Activated CD4-positive, alpha-beta memory T cell treated with anti-CD3 and anti-CD28 coated beads, Interleukin-2, amount 10 ng/mL, durations not matched to agents 7 days and 5 days (primary cell): ENCODE measurements around the gene MEI1. TPM values are rescaled to one million over a fixed set of nuclear protein-coding genes. Genes with fewer than 3 reads are reported as not detected.
"Not testable (repeated sequence)": the region's sequence is repeated elsewhere in the genome, so short reads cannot be mapped to it uniquely, and the experiment has no call there.

Source experiments
- CTCF ChIA-PET: fragments of 350-600 bp; sonication (Branson Sonifier 250); formaldehyde crosslinking; loops from one replicate; lab custom pipeline; 2021; ENCODE audit warnings: antibody characterized with exemption, inconsistent platforms; lab: Charles Lee
- POLR2A ChIA-PET: fragments of 350-600 bp; sonication (Branson Sonifier 250); formaldehyde crosslinking; loops from one replicate; lab custom pipeline; 2021; ENCODE audit warnings: antibody characterized with exemption; lab: Charles Lee
- DNase-seq: peaks from one replicate; pipeline ENCODE4 v3.0.0-alpha.2; 2020
- H3K27ac Mint-ChIP-seq: one replicate; pipeline ENCODE4 v1.8.0; 2021; ENCODE audit warnings: mild to moderate bottlenecking, mixed read lengths
- H3K27me3 Mint-ChIP-seq: one replicate; pipeline ENCODE4 v1.8.0; 2021; ENCODE audit warnings: mixed read lengths
- H3K36me3 Mint-ChIP-seq: one replicate; pipeline ENCODE4 v1.8.0; 2021; ENCODE audit warnings: low read depth, mixed read lengths
- H3K4me1 Mint-ChIP-seq: one replicate; pipeline ENCODE4 v1.8.0; 2021; ENCODE audit warnings: mixed read lengths
- H3K4me3 Mint-ChIP-seq: one replicate; pipeline ENCODE4 v1.8.0; 2021; ENCODE audit warnings: mild to moderate bottlenecking, mixed read lengths
- H3K9me3 Mint-ChIP-seq: one replicate; pipeline ENCODE4 v1.8.0; 2021; ENCODE audit warnings: mixed read lengths
- total RNA-seq, 2 experiments: library from RNA; stranded (reverse); gene quantifications; one replicate each; pipeline ENCODE4 v1.2.3, GENCODE V29; 2021

MEI1 gene
- total RNA-seq, 2 experiments from 2014 or later, result 75.5 to 79.1 TPM

- CTCF ChIA-PET, result interaction anchor here (7.2 kb wide), 1 partner anchor 17 kb away, joined by 55 read pairs; no protein-coding TSS in a partner anchor
- H3K9me3 Mint-ChIP-seq, result no peaks in the 10 kb centered on the region
These were observed 15.1 kb upstream of the MEI1 start for GRCh38 chr22:41684194-41684593.

GRCh38 chr22:41686890-41687289 is 12.4 kb upstream of the MEI1 start:
- ChIA-PET POLR2A (interaction anchor here (0.8 to 6.1 kb wide), 12 partner anchors 8 to 404 kb away, joined by 3 to 76 read pairs (median 22); partner anchors contain the start of genes CCDC134, DESI1, MEI1 and NDUFA6), CTCF (interaction anchor here (3.4 to 7.2 kb wide), 2 partner anchors 11 to 20 kb away, joined by 37 to 55 read pairs; partner anchors contain the start of gene MEI1)
- DNase-seq, H3K9me3 Mint-ChIP-seq, H3K27me3 Mint-ChIP-seq: not testable (repeated sequence)
- Mint-ChIP-seq H3K36me3 (peaks cover 35% of the 10 kb centered on the region), H3K27ac (peak overlapping the region; percentile 92), H3K4me3 (peak overlapping the region; percentile 95), H3K4me1 (peaks cover 46% of the 10 kb centered on the region)

More at GRCh38 chr22:41684194-41684593, 15.1 kb upstream of the MEI1 start:
- no peak overlapping the region for H3K4me3 Mint-ChIP-seq
- peak overlapping the region; percentile 7 for H3K27ac Mint-ChIP-seq
- H3K4me1 Mint-ChIP-seq, result peaks cover 36% of the 10 kb centered on the region
- no peaks in the 10 kb centered on the region for H3K27me3 Mint-ChIP-seq
- H3K36me3 Mint-ChIP-seq, result peaks cover 39% of the 10 kb centered on the region
- POLR2A ChIA-PET, result interaction anchor here (1.4 kb wide), 1 partner anchor 18 kb away, joined by 4 read pairs; no protein-coding TSS in a partner anchor
- DNase-seq, result no peak

GRCh38 chr22:41687901-41688364 is 11.4 kb upstream of the MEI1 start:
- DNase-seq, result peak; percentile 33
- peaks cover 40% of the 10 kb centered on the region for H3K4me1 Mint-ChIP-seq
- H3K4me3 Mint-ChIP-seq, result peak overlapping the region; percentile 95
- H3K9me3 Mint-ChIP-seq, result no peaks in the 10 kb centered on the region
- no peaks in the 10 kb centered on the region for H3K27me3 Mint-ChIP-seq
- H3K27ac Mint-ChIP-seq, result peak overlapping the region; percentile 92
- H3K36me3 Mint-ChIP-seq, result peaks cover 31% of the 10 kb centered on the region
- CTCF ChIA-PET, result interaction anchor here (1.1 to 7.2 kb wide), 4 partner anchors 10 to 68 kb away, joined by 4 to 55 read pairs (median 22); partner anchors contain the start of genes DESI1, MEI1 and XRCC6
- POLR2A ChIA-PET, result interaction anchor here (0.7 to 6.1 kb wide), 27 partner anchors 8 to 921 kb away, joined by 3 to 76 read pairs (median 6); partner anchors contain the start of genes CCDC134, CENPM, DESI1 and MEI1

GRCh38 chr22:41688365-41689211 is 10.7 kb upstream of the MEI1 start, which contains the start of gene SNU13:
Gene SNU13 (minus strand): TSS chr22:41688867. CDS start chr22:41688796, 71 bp downstream.
- peak within 1 kb of the TSS; percentile 95 for H3K4me3 Mint-ChIP-seq
- no peaks in the 10 kb centered on the region for H3K9me3 Mint-ChIP-seq
- CTCF ChIA-PET, result interaction anchor here (1.1 to 7.2 kb wide), 5 partner anchors 9 to 68 kb away, joined by 4 to 55 read pairs (median 7); partner anchors contain the start of genes DESI1, MEI1 and XRCC6
- POLR2A ChIA-PET, result interaction anchor here (0.6 to 6.1 kb wide), 30 partner anchors 9 to 927 kb away, joined by 3 to 76 read pairs (median 6); partner anchors contain the start of genes CCDC134, CENPM, DESI1 and MEI1
- peaks cover 40% of the 10 kb centered on the region for H3K4me1 Mint-ChIP-seq
- no peaks in the 10 kb centered on the region for H3K27me3 Mint-ChIP-seq
- H3K27ac Mint-ChIP-seq, result peak within 1 kb of the TSS; percentile 92
- peaks cover 31% of the 10 kb centered on the region for H3K36me3 Mint-ChIP-seq
- DNase-seq, result peak; percentile 95

- Mint-ChIP-seq H3K27me3 (no peaks in the 10 kb centered on the region), H3K36me3 (peaks cover 26% of the 10 kb centered on the region)
These were observed 8.8 kb upstream of the MEI1 start for GRCh38 chr22:41690476-41690875.

GRCh38 chr22:41695211-41695610 is 4.1 kb upstream of the MEI1 start:
- CTCF ChIA-PET, result interaction anchor here (0.9 kb wide), 1 partner anchor 28 kb away, joined by 3 read pairs; no protein-coding TSS in a partner anchor
- Mint-ChIP-seq H3K4me3 (no peak overlapping the region), H3K27me3 (no peaks in the 10 kb centered on the region), H3K9me3 (no peaks in the 10 kb centered on the region), H3K4me1 (peaks cover 23% of the 10 kb centered on the region), H3K36me3 (peaks cover 12% of the 10 kb centered on the region), H3K27ac (no peak overlapping the region)
- POLR2A ChIA-PET, result interaction anchor here (1.3 kb wide), 1 partner anchor 251 kb away, joined by 4 read pairs; the partner anchor contains the start of gene CENPM
- no peak for DNase-seq

More at GRCh38 chr22:41690476-41690875, 8.8 kb upstream of the MEI1 start:
- peak overlapping the region; percentile 95 for H3K4me3 Mint-ChIP-seq
- CTCF ChIA-PET, result interaction anchor here (1.6 kb wide), 1 partner anchor 8 kb away, joined by 5 read pairs; the partner anchor contains the start of gene MEI1
- H3K27ac Mint-ChIP-seq, result peak overlapping the region; percentile 92
- no peak for DNase-seq
- no peaks in the 10 kb centered on the region for H3K9me3 Mint-ChIP-seq
- H3K4me1 Mint-ChIP-seq, result peaks cover 36% of the 10 kb centered on the region
- POLR2A ChIA-PET, result interaction anchor here (3.3 to 6.1 kb wide), 3 partner anchors 25 to 143 kb away, joined by 21 to 76 read pairs (median 30); partner anchors contain the start of genes CCDC134 and SREBF2

- ChIA-PET POLR2A (interaction anchor here (0.6 to 3.8 kb wide), 14 partner anchors 8 to 748 kb away, joined by 3 to 56 read pairs (median 4); partner anchors contain the start of genes CCDC134, DESI1, NDUFA6 and PMM1), CTCF (interaction anchor here (0.6 to 4.5 kb wide), 44 partner anchors 9 to 748 kb away, joined by 3 to 64 read pairs (median 6); partner anchors contain the start of genes CCDC134, CENPM, NDUFA6 and PMM1)
- Mint-ChIP-seq H3K36me3 (peaks cover 3% of the 10 kb centered on the region), H3K27ac (peak overlapping the region; percentile 68), H3K27me3 (peaks cover 2% of the 10 kb centered on the region), H3K4me3 (no peak overlapping the region), H3K4me1 (peaks cover 16% of the 10 kb centered on the region), H3K9me3 (no peaks in the 10 kb centered on the region)
- no peak for DNase-seq
These were observed 2.6 kb upstream of the MEI1 start for GRCh38 chr22:41696703-41697102.

GRCh38 chr22:41697126-41697775 is 2.1 kb upstream of the MEI1 start:
- Mint-ChIP-seq H3K4me1 (peaks cover 18% of the 10 kb centered on the region), H3K4me3 (no peak overlapping the region), H3K27ac (peak overlapping the region; percentile 68), H3K36me3 (peaks cover 3% of the 10 kb centered on the region), H3K9me3 (no peaks in the 10 kb centered on the region), H3K27me3 (peaks cover 4% of the 10 kb centered on the region)
- peak; percentile 91 for DNase-seq
- ChIA-PET POLR2A (interaction anchor here (0.6 to 3.8 kb wide), 20 partner anchors 9 to 747 kb away, joined by 3 to 56 read pairs (median 4); partner anchors contain the start of genes CCDC134, CENPM, DESI1 and NDUFA6), CTCF (interaction anchor here (0.6 to 4.5 kb wide), 52 partner anchors 9 to 748 kb away, joined by 3 to 64 read pairs (median 5); partner anchors contain the start of genes CCDC134, CENPM, NDUFA6 and PMM1)

- Mint-ChIP-seq H3K36me3 (peaks cover 3% of the 10 kb centered on the region), H3K27me3 (peaks cover 4% of the 10 kb centered on the region), H3K9me3 (no peaks in the 10 kb centered on the region), H3K4me1 (peaks cover 18% of the 10 kb centered on the region), H3K4me3 (no peak overlapping the region), H3K27ac (no peak overlapping the region)
- ChIA-PET CTCF (interaction anchor here (1.4 to 4.5 kb wide), 4 partner anchors 47 to 241 kb away, joined by 4 to 64 read pairs (median 15); no protein-coding TSS in a partner anchor), POLR2A (interaction anchor here (1.2 to 3.8 kb wide), 7 partner anchors 12 to 391 kb away, joined by 3 to 56 read pairs (median 13); partner anchors contain the start of genes CCDC134, NDUFA6, SNU13 and SREBF2)
- no peak for DNase-seq
These were observed 733 bp downstream of the MEI1 start for GRCh38 chr22:41700108-41700364.

- no peak for DNase-seq
- ChIA-PET CTCF (no interaction called here), POLR2A (no interaction called here)
- H3K4me1 Mint-ChIP-seq, result peaks cover 11% of the 10 kb centered on the region
- H3K27me3 Mint-ChIP-seq, result peaks cover 8% of the 10 kb centered on the region
- H3K4me3 Mint-ChIP-seq, result no peak overlapping the region
- peaks cover 3% of the 10 kb centered on the region for H3K36me3 Mint-ChIP-seq
- H3K27ac Mint-ChIP-seq, result no peak overlapping the region
- no peaks in the 10 kb centered on the region for H3K9me3 Mint-ChIP-seq
These were observed 3.5 kb downstream of the MEI1 start for GRCh38 chr22:41702763-41703162.

GRCh38 chr22:41709341-41709740 is 10.0 kb downstream of the MEI1 start:
- Mint-ChIP-seq H3K4me1 (no peaks in the 10 kb centered on the region), H3K9me3 (no peaks in the 10 kb centered on the region), H3K27ac (no peak overlapping the region), H3K27me3 (peaks cover 12% of the 10 kb centered on the region), H3K36me3 (no peaks in the 10 kb centered on the region), H3K4me3 (no peak overlapping the region)
- ChIA-PET POLR2A (no interaction called here), CTCF (no interaction called here)
- DNase-seq, result no peak
